Psoas muscle (tissue), 7 donors: ENCODE measurements around the gene DCAF16. TPM values are rescaled to one million over a fixed set of nuclear protein-coding genes. Genes with fewer than 3 reads are reported as not detected.

ENCODE experiments used
- polyA plus RNA-seq, 3 donors: library from polyadenylated mRNA; stranded (reverse); fragments of 200-250 nt; gene quantifications; one replicate each; pipeline ENCODE4 v1.2.3, GENCODE V29; 2013
- total RNA-seq, 4 donors: library from RNA; stranded (reverse); fragmentation: NEBNext Ultra II Directional in 2 of 4; extraction: Animal tissue kit (Norgen Biotek cat#: 25700) in 2 of 4; gene quantifications; one replicate each; pipeline versions ENCODE4 v1.2.1 to v1.2.4, GENCODE V29; 2021 to 2023
- donor health status: healthy with polysubstance abuse.
- donor health status: DM: no; HTN: no; CAD: no; lungs with moderate emphysema.
- donor health status: Bipolar disorder and iron deficiency.
- donor health status: healthy.
- donor health status: DM: no; HTN: no; CAD: no.
- donor health status: DM: no; HTN: no; CAD: no.
- donor health status: DM: yes; HTN: yes; CAD: no.

DCAF16 gene
- total and polyA plus RNA-seq, 7 donors, result 3.7 to 14.8 (median 10.4) TPM

Other genes starting within 250 kb of the DCAF16 start
- gene LAP3, start 233.6 kb downstream of the DCAF16 start, total RNA-seq, result 10 to 100 TPM; 52.0 to 81.3 (median 66.2) TPM
- 10 to 100 TPM; 44.6 to 82.4 (median 53.2) TPM for gene LAP3, start 233.6 kb downstream of the DCAF16 start, polyA plus RNA-seq
- 10 to 100 TPM; 27.2 to 58.3 (median 44.0) TPM for gene MED28, start 196.1 kb downstream of the DCAF16 start, total RNA-seq
- 10 to 100 TPM; 30.7 to 51.5 (median 33.0) TPM for gene MED28, start 196.1 kb downstream of the DCAF16 start, polyA plus RNA-seq
- 1 to 10 TPM in 2 of 4 donors, under 1 TPM in 2; 0.28 to 2.6 (median 0.75) TPM for gene FAM184B, start 29.1 kb downstream of the DCAF16 start, total RNA-seq
- gene FAM184B, start 29.1 kb downstream of the DCAF16 start, polyA plus RNA-seq, result under 1 TPM; 0.03 to 0.51 (median 0.13) TPM
- gene NCAPG, start 222 bp upstream of the DCAF16 start, total RNA-seq, result under 1 TPM; 0.30 to 0.44 (median 0.41) TPM
- gene NCAPG, start 222 bp upstream of the DCAF16 start, polyA plus RNA-seq, result under 1 TPM; 0.13 to 0.30 (median 0.14) TPM
- 1 to 10 TPM; 5.3 to 7.5 (median 7.3) TPM for gene LCORL, start 211.0 kb upstream of the DCAF16 start, total RNA-seq
- gene LCORL, start 211.0 kb upstream of the DCAF16 start, polyA plus RNA-seq, result 1 to 10 TPM; 2.1 to 4.6 (median 2.6) TPM